Amniotic epithelial cell (primary cell): ENCODE data around the gene ZBTB16.

Experiments
- DNase-seq: peaks from one replicate; pipeline ENCODE4 v3.0.0-alpha.2; 2010; ENCODE audit warnings: low read depth

The ZBTB16 gene

DNA sequence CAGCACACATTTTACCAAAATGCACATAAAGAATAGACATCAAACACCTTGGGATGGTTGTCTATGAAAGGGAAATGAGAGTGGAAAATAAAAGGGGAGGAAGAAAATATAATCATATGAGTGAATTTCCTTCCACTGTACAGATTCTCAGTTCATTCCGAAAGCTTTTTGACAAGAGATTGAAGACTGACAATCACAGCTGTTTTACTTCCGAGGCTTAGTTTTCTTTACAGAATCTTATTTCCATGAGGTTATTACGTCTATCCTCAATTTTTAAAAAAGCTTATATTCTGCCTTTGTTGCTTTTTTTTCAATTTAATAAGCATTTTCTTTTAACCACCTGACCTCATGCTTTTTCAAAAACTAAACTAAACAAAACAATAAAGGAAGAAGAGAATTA lies 223.9 kb downstream of the ZBTB16 start:
- no peak for DNase-seq

- DNase-seq, result no peak
Observed at GRCh38 chr11:114284021-114284420, 224.5 kb downstream of the ZBTB16 start.

DNA sequence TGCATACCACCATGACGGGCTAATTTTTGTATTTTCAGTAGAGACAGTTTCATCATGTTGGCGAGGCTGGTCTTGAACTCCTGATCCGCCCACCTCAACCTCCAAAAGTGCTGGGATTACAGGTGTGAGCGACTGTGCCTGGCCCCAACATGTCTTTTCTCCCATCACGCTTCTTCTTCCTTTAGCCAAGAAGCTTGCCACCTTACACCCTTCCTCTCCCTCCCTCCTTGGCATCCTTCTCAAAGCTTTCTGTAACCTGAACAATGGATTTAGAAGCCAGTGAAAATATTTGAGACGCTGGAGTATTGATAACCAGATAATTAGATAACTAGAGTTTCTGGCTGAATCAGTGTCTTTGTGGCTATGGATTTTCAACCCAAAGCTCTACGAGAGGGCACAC lies 225.4 kb downstream of the ZBTB16 start:
- DNase-seq, result no peak

- peak; percentile 56 for DNase-seq
Observed at GRCh38 chr11:114285599-114285998, 226.1 kb downstream of the ZBTB16 start.

DNA sequence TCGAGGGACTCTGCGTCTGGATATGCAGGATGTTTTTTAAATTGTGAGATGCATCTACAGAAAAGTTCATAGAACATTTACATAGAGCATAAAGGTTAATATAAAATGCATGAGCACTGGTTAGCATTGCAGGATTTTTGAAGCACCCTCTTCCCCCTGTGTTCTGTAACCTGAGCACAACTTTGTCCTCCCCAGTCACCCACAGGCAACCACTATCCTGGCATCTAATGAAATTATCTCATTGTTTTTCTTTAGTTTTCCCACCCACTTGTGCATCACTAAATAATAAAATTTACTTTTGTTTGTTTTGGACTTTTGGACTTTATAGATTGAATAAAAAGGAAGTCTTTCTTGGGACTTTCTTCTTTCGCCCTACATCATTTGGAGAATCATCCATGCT lies 226.7 kb downstream of the ZBTB16 start:
- no peak for DNase-seq

DNA sequence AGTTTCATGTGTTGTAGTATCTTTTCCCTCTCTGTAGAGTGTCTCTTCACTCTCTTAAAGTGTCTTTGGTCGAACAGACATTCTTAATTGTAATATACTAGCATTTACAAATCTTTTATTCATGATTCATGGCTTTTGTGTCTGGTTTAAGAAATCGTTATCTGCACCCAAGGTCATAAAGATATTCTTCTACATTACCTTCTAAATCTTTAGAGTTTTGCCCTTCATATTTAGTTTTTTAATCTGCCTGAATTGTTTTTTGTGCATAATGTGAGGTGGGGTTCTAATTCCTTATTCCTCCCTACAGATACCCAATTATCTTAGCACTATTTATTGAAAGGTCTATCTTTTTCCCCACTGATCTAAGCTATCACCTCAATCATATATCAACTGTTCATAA lies 227.6 kb downstream of the ZBTB16 start:
- DNase-seq, result no peak

GRCh38 chr11:114288136-114288535 lies 228.6 kb downstream of the ZBTB16 start:
- no peak for DNase-seq

- DNase-seq, result peak; percentile 64
Observed at GRCh38 chr11:114289779-114290178, 230.3 kb downstream of the ZBTB16 start.

DNA sequence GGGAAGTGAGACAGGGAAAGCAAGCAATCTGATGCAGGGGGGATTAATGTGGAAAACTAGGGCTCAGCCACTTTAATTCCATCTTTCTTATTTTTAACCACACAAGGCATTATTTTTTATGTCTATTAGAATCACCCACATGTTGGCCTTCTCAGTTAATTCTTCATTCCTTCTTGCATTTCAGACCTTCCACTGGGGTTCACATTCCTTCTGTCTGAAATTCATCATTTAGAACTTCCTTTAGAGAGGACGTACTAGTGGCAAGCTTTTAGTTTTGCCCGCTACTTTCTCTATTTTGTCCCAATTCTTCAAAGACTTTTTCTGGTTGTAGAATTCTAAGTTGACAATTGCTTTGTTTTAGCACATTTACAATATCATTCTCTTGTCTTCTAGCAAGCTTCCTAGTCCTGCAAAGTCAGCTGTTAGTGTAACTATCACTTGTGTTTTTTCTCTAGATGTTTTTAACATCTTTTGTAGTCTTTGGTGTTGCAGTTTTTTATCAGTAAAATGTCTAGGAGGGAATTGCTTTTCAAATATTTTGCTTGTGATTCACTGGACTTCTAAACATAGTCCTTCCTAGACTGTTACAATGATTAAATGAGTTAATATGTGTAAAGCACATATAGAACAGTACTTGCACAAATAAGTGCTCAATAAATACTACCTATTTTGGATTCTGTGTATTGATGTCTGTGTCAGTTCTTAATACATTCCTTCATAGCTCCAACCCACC lies 231.2 kb downstream of the ZBTB16 start:
- peak; percentile 82 for DNase-seq

- DNase-seq, result peak; percentile 98
Observed at GRCh38 chr11:114291381-114291780, 231.9 kb downstream of the ZBTB16 start.

DNA sequence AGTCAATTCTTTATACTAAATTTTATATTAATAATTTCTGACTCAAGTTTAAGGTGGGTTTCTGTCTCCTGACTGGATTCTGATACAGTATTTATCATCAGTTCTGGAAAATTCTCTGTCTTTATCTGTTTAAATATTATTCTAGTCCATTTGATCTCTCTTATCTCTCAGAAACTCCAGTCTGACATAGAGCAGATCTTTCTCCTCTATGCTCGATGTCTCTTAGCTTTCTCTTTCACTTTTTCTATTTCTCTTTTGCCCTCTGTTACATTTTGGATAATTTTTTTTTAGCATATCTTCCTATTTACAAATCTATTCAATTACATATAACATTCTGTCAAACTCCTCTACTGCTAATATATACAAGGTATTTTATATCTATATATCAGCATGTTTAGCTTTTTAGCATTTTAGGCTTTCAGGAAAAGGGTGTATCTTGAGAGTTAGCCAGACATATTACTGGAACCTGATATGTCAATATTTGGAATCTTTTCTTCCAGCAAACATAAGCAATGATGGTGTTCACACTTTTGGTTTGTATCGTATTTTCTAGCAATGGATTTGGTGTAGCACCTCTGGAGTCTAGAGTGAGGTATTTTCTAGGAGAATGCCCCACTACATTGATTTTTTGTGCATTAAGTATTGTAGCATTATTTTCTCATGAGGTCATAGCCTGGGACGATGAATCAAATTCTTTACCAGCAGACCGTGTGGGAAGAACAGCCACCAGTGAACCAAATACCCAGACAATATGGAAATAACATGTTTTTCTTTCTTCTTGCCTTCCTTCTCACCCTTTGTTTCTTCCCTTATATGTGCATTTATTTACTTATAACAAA lies 232.6 kb downstream of the ZBTB16 start:
- peak; percentile 90 for DNase-seq

- no peak for DNase-seq
Observed at GRCh38 chr11:114293201-114293711, 233.7 kb downstream of the ZBTB16 start.

DNA sequence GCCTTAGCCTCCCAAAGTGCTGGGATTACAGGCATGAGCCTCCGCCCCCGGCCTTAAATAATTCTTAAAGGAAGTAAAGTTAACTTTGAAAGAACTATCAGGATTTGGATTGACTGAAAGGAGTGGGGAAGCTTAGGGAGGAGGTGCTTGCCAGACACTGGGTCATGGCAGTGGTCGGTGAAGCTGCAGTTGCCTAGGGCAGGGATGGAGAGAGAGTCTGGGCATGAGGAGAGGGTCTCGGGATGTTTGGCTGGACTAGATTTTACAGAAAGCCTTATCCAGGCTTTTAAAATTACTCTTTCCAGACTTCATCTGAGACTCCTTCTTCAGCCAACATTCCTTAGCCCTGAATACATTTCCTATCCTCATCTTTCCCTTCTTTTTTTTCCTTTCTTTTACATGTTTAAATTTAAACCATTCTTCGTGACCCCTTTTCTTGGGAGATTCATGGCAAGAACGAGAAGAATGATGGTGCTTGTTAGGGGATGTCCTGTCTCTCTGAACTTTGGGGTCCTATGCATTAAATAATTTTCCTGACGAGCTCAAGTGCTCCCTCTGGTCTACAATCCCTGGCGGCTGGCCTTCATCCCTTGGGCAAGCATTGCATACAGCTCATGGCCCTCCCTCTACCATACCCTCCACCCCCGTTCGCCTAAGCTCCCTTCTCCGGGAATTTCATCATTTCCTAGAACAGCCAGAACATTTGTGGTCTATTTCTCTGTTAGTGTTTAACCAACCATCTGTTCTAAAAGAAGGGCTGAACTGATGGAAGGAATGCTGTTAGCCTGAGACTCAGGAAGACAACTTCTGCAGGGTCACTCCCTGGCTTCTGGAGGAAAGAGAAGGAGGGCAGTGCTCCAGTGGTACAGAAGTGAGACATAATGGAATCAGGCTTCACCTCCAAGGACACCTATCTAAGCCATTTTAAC lies 236.4 kb downstream of the ZBTB16 start, which contains the start of gene NNMT:
TSS of gene NNMT (plus strand) at position 724 of the 929 bp plus-strand sequence. CDS start at position 882, 158 bp downstream.
- peak; percentile 100 for DNase-seq

DNA sequence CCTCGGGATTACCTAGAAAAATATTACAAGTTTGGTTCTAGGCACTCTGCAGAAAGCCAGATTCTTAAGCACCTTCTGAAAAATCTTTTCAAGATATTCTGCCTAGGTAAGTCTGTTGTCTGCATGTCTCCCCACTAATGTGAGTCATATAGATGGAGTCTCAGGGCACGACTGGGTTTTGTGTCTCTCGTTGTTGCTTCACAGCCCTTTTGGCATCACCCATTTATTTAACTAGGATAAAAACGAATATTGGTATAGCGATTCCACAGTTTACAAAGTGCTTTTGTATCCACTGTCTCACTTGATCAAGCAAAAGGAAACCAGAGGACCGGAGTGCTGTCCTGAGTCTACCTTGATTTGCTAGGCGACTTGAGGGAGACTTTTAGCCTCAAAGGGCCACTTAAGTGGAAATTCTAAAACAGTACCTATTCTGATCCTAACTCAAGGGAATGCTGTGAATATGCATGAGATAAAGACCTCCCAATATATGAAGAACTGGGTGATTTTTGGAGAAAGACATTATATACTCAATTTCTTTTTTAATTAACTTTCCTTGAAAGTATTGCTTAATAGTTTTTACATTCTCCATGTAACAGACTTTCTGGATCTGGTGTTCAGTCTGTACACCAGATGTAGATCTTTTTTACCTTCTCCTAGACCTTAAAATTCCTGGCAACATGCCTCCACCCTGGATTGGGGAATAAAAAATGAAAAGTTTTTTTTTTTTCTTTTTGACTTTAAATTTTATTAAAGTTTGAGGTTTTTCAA lies 237.3 kb downstream of the ZBTB16 start:
- DNase-seq, result no peak

DNA sequence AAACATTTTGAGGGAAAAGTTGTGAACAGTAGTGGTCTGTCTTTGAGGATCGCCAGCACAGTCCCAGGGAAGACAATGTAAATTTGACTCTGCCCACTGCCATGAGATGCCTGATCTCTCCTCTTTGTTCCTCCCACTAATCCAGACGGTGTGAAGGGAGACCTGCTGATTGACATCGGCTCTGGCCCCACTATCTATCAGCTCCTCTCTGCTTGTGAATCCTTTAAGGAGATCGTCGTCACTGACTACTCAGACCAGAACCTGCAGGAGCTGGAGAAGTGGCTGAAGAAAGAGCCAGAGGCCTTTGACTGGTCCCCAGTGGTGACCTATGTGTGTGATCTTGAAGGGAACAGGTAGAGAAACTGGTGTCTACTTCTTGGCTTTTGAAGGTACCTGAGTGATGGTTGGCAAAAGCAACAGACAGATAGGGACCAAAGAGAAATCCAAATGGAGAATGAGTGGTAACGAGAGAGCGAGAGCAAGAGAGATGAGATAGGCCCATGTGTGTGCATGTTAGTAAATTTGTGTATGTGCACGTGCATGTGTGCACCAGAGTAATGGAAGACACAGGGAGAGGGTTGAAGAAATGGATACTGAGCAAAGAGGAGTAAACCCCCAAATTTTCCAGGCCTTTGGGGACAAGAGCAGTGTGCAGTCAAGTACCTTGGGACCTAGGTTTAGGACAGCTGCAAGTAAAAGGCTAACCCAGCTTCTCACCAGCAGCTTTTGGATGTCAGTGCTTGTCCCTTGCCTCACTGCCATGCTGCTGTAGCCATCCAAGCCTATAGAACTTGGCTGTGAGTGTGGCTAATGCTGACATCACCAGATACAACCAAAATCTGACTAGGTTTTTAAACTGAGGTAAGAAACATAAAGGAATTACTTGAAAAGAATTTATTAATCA lies 238.5 kb downstream of the ZBTB16 start:
- DNase-seq, result peak; percentile 70

DNA sequence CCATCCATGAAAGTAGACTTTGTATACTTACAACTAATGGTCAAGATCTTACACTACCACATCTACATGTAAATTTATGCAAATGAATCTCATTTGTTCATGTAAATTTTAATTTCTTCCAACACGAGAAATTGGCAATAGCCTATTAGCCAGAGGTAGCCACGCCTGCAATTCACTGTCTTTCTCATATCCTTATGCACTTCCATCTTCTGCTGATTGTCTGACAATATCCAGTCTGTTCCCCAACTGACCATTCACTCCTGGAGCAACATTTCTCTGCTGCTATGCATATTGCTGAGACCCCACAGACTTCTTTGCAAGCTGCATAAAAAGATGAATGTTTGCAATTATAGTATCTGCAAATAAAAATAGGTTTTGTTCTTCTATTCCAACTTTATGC lies 239.2 kb downstream of the ZBTB16 start:
- DNase-seq, result peak; percentile 70
